ENCODE results near the gene PCDHGA2. TPM values are rescaled to one million over a fixed set of nuclear protein-coding genes. Genes with fewer than 3 reads are reported as not detected.

Gene PCDHGA2
- total RNA-seq, 1 experiment from 2014 or later, result 0.66 TPM

Other genes starting within 250 kb of the PCDHGA2 start
- gene PCDHB2, start 244.1 kb upstream of the PCDHGA2 start, total RNA-seq (2022; extraction: Qiagen RNA extraction; ENCODE audit: low read depth), result 3.3 to 4.1 TPM (median 3.3 TPM) in 5 replicates
- gene PCDHB3, start 238.3 kb upstream of the PCDHGA2 start, total RNA-seq (2022; extraction: Qiagen RNA extraction; ENCODE audit: low read depth), result 0.04 to 0.05 TPM in 2 of 5 replicates, not detected in the others
- gene PCDHB4, start 216.9 kb upstream of the PCDHGA2 start, total RNA-seq (2022; extraction: Qiagen RNA extraction; ENCODE audit: low read depth), result 0.03 to 0.17 TPM (median 0.05 TPM) in 5 replicates
- gene PCDHB5, start 203.6 kb upstream of the PCDHGA2 start, total RNA-seq (2022; extraction: Qiagen RNA extraction; ENCODE audit: low read depth), result 1.2 to 1.9 TPM (median 1.4 TPM) in 5 replicates
- 0.85 to 1.3 TPM (median 1.1 TPM) in 5 replicates for gene PCDHB6, start 188.7 kb upstream of the PCDHGA2 start, total RNA-seq (2022; extraction: Qiagen RNA extraction; ENCODE audit: low read depth)
- gene PCDHB7, start 166.1 kb upstream of the PCDHGA2 start, total RNA-seq (2022; extraction: Qiagen RNA extraction; ENCODE audit: low read depth), result not detected in 5 replicates
- gene PCDHB8, start 161.0 kb upstream of the PCDHGA2 start, total RNA-seq (2022; extraction: Qiagen RNA extraction; ENCODE audit: low read depth), result 0.24 to 0.35 TPM (median 0.29 TPM) in 5 replicates
- gene PCDHB16, start 156.4 kb upstream of the PCDHGA2 start, total RNA-seq (2022; extraction: Qiagen RNA extraction; ENCODE audit: low read depth), result 0.04 to 0.19 TPM (median 0.06 TPM) in 5 replicates
- 0.05 to 0.12 TPM in 2 of 5 replicates, not detected in the others for gene PCDHB9, start 151.6 kb upstream of the PCDHGA2 start, total RNA-seq (2022; extraction: Qiagen RNA extraction; ENCODE audit: low read depth)
- 0.04 to 0.06 TPM (median 0.05 TPM) in 3 of 5 replicates, not detected in the others for gene PCDHB10, start 146.4 kb upstream of the PCDHGA2 start, total RNA-seq (2022; extraction: Qiagen RNA extraction; ENCODE audit: low read depth)
- 0.07 to 0.12 TPM (median 0.11 TPM) in 3 of 5 replicates, not detected in the others for gene PCDHB11, start 139.1 kb upstream of the PCDHGA2 start, total RNA-seq (2022; extraction: Qiagen RNA extraction; ENCODE audit: low read depth)
- gene PCDHB12, start 130.0 kb upstream of the PCDHGA2 start, total RNA-seq (2022; extraction: Qiagen RNA extraction; ENCODE audit: low read depth), result 0.02 TPM in 1 of 5 replicates, not detected in the others
- gene PCDHB13, start 124.8 kb upstream of the PCDHGA2 start, total RNA-seq (2022; extraction: Qiagen RNA extraction; ENCODE audit: low read depth), result 0.05 to 0.09 TPM (median 0.06 TPM) in 5 replicates
- 0.05 to 0.15 TPM (median 0.08 TPM) in 5 replicates for gene PCDHB14, start 115.4 kb upstream of the PCDHGA2 start, total RNA-seq (2022; extraction: Qiagen RNA extraction; ENCODE audit: low read depth)
- 0.05 to 0.06 TPM in 2 of 5 replicates, not detected in the others for gene PCDHB15, start 93.4 kb upstream of the PCDHGA2 start, total RNA-seq (2022; extraction: Qiagen RNA extraction; ENCODE audit: low read depth)
- not detected in 5 replicates for gene SLC25A2, start 34.7 kb upstream of the PCDHGA2 start, total RNA-seq (2022; extraction: Qiagen RNA extraction; ENCODE audit: low read depth)
- gene TAF7, start 18.0 kb upstream of the PCDHGA2 start, total RNA-seq (2022; extraction: Qiagen RNA extraction; ENCODE audit: low read depth), result 67.8 to 84.2 TPM (median 73.3 TPM) in 5 replicates
- 0.37 to 0.48 TPM (median 0.40 TPM) in 5 replicates for gene PCDHGA1, start 8.2 kb upstream of the PCDHGA2 start, total RNA-seq (2022; extraction: Qiagen RNA extraction; ENCODE audit: low read depth)
- gene PCDHGA3, start 5.1 kb downstream of the PCDHGA2 start, total RNA-seq (2022; extraction: Qiagen RNA extraction; ENCODE audit: low read depth), result 0.02 to 0.04 TPM (median 0.03 TPM) in 3 of 5 replicates, not detected in the others
- gene PCDHGB1, start 11.3 kb downstream of the PCDHGA2 start, total RNA-seq (2022; extraction: Qiagen RNA extraction; ENCODE audit: low read depth), result 1.6 to 2.1 TPM (median 1.8 TPM) in 5 replicates
- gene PCDHGA4, start 16.3 kb downstream of the PCDHGA2 start, total RNA-seq (2022; extraction: Qiagen RNA extraction; ENCODE audit: low read depth), result 0.09 to 0.17 TPM (median 0.14 TPM) in 5 replicates
- gene PCDHGB2, start 21.2 kb downstream of the PCDHGA2 start, total RNA-seq (2022; extraction: Qiagen RNA extraction; ENCODE audit: low read depth), result 0.09 to 0.20 TPM (median 0.14 TPM) in 4 of 5 replicates, not detected in the other
- 0.07 to 0.22 TPM (median 0.18 TPM) in 5 replicates for gene PCDHGA5, start 25.4 kb downstream of the PCDHGA2 start, total RNA-seq (2022; extraction: Qiagen RNA extraction; ENCODE audit: low read depth)
- gene PCDHGB3, start 31.5 kb downstream of the PCDHGA2 start, total RNA-seq (2022; extraction: Qiagen RNA extraction; ENCODE audit: low read depth), result 0.19 to 0.37 TPM (median 0.31 TPM) in 5 replicates
- gene PCDHGA6, start 35.1 kb downstream of the PCDHGA2 start, total RNA-seq (2022; extraction: Qiagen RNA extraction; ENCODE audit: low read depth), result 0.19 to 0.39 TPM (median 0.26 TPM) in 5 replicates
- gene PCDHGA7, start 44.0 kb downstream of the PCDHGA2 start, total RNA-seq (2022; extraction: Qiagen RNA extraction; ENCODE audit: low read depth), result 0.84 to 1.3 TPM (median 1.1 TPM) in 5 replicates
- gene PCDHGB4, start 48.9 kb downstream of the PCDHGA2 start, total RNA-seq (2022; extraction: Qiagen RNA extraction; ENCODE audit: low read depth), result 0.77 to 1.0 TPM (median 0.88 TPM) in 5 replicates
- 0.02 to 0.03 TPM (median 0.02 TPM) in 3 of 5 replicates, not detected in the others for gene PCDHGA8, start 53.9 kb downstream of the PCDHGA2 start, total RNA-seq (2022; extraction: Qiagen RNA extraction; ENCODE audit: low read depth)
- 2.3 to 2.7 TPM (median 2.6 TPM) in 5 replicates for gene PCDHGB5, start 59.2 kb downstream of the PCDHGA2 start, total RNA-seq (2022; extraction: Qiagen RNA extraction; ENCODE audit: low read depth)
- 0.04 to 0.09 TPM (median 0.06 TPM) in 4 of 5 replicates, not detected in the other for gene PCDHGA9, start 64.0 kb downstream of the PCDHGA2 start, total RNA-seq (2022; extraction: Qiagen RNA extraction; ENCODE audit: low read depth)
- gene PCDHGB6, start 69.3 kb downstream of the PCDHGA2 start, total RNA-seq (2022; extraction: Qiagen RNA extraction; ENCODE audit: low read depth), result 0.09 to 0.23 TPM (median 0.13 TPM) in 5 replicates
- 0.03 TPM in 1 of 5 replicates, not detected in the others for gene PCDHGA10, start 74.2 kb downstream of the PCDHGA2 start, total RNA-seq (2022; extraction: Qiagen RNA extraction; ENCODE audit: low read depth)
- 0.06 to 0.08 TPM (median 0.06 TPM) in 4 of 5 replicates, not detected in the other for gene PCDHGB7, start 78.9 kb downstream of the PCDHGA2 start, total RNA-seq (2022; extraction: Qiagen RNA extraction; ENCODE audit: low read depth)
- gene PCDHGA11, start 82.3 kb downstream of the PCDHGA2 start, total RNA-seq (2022; extraction: Qiagen RNA extraction; ENCODE audit: low read depth), result not detected in 5 replicates
- gene PCDHGA12, start 91.7 kb downstream of the PCDHGA2 start, total RNA-seq (2022; extraction: Qiagen RNA extraction; ENCODE audit: low read depth), result 0.02 to 0.03 TPM in 2 of 5 replicates, not detected in the others
- gene PCDHGC3, start 137.2 kb downstream of the PCDHGA2 start, total RNA-seq (2022; extraction: Qiagen RNA extraction; ENCODE audit: low read depth), result 5.7 to 7.4 TPM (median 6.8 TPM) in 5 replicates
- gene PCDHGC4, start 146.3 kb downstream of the PCDHGA2 start, total RNA-seq (2022; extraction: Qiagen RNA extraction; ENCODE audit: low read depth), result not detected in 5 replicates
- 0.05 TPM in 1 of 5 replicates, not detected in the others for gene PCDHGC5, start 150.3 kb downstream of the PCDHGA2 start, total RNA-seq (2022; extraction: Qiagen RNA extraction; ENCODE audit: low read depth)

Data from A549 treated with DMSO at 1 μM for 4 hours (cell line).